Measurements from ENCODE around the gene ZNF543.

ZNF543 gene

DNA sequence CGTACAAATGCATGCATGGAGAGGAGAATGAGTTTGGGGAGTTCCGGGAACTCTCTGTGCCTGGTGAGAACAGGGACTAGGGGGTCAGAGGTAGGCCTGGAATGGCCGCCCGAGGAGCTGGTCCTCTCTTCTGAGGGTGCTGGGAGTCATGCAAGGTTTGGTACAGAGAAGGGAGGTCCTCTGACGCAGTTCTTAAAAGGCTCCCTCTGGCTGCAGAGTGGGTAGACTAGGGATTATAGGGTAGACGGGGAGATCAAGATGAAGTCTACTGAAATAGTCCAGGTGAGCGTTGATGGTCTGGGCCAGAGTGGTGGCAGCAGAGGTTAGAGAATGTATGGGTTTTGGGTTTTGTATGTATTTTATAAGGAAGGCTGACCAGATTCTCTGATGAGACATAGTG lies 31.6 kb downstream of the ZNF543 start:
- H3K9me2 ChIP-seq (replicated peaks; ENCODE audit: insufficient read depth, low read length) = no peaks in the 10 kb centered on the region
- H4K20me1 ChIP-seq (ENCODE audit: insufficient read depth, low read length) = no peaks in the 10 kb centered on the region
- H3K4me3 ChIP-seq (ENCODE audit: low read length) = peak overlapping the region; percentile 91
- no peaks in the 10 kb centered on the region for H3K9me3 ChIP-seq (replicated peaks; ENCODE audit: insufficient read depth, low read length)
- no peaks in the 10 kb centered on the region for H3K27me3 ChIP-seq (replicated peaks; ENCODE audit: insufficient read depth, low read length)
- DNase-seq = no peak
- peaks cover 5% of the 10 kb centered on the region for H3K4me1 ChIP-seq (ENCODE audit: low read length)
- peak overlapping the region; percentile 76 for H2AFZ ChIP-seq (ENCODE audit: low read length)
- H3K79me2 ChIP-seq (ENCODE audit: low read length) = peaks cover 25% of the 10 kb centered on the region
- TF ChIP-seq, protein P1, sequence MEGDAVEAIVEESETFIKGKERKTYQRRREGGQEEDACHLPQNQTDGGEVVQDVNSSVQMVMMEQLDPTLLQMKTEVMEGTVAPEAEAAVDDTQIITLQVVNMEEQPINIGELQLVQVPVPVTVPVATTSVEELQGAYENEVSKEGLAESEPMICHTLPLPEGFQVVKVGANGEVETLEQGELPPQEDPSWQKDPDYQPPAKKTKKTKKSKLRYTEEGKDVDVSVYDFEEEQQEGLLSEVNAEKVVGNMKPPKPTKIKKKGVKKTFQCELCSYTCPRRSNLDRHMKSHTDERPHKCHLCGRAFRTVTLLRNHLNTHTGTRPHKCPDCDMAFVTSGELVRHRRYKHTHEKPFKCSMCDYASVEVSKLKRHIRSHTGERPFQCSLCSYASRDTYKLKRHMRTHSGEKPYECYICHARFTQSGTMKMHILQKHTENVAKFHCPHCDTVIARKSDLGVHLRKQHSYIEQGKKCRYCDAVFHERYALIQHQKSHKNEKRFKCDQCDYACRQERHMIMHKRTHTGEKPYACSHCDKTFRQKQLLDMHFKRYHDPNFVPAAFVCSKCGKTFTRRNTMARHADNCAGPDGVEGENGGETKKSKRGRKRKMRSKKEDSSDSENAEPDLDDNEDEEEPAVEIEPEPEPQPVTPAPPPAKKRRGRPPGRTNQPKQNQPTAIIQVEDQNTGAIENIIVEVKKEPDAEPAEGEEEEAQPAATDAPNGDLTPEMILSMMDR (IDR thresholded peaks at IDR 0.05; ENCODE audit: low read length) = no peak
- TF ChIP-seq EZH2 (optimal IDR thresholded peaks at IDR 0.05; ENCODE audit: low read depth, low read length) (no peak), EZH2phosphoT487 (IDR thresholded peaks at IDR 0.05; ENCODE audit: low read length) (no peak)
- no peaks in the 10 kb centered on the region for H3F3A ChIP-seq (ENCODE audit: insufficient read depth, low read length)
- no peak overlapping the region for H3K27ac ChIP-seq (ENCODE audit: low read length)
- H3K4me2 ChIP-seq (ENCODE audit: low read depth, low read length) = peak overlapping the region; percentile 90
- peak overlapping the region; percentile 78; the same call in 1 of the 2 replicates for H3K9ac ChIP-seq (ENCODE audit: low read length)
- H3K36me3 ChIP-seq (replicated peaks; ENCODE audit: insufficient read depth, low read length) = peaks cover 16% of the 10 kb centered on the region

DNA sequence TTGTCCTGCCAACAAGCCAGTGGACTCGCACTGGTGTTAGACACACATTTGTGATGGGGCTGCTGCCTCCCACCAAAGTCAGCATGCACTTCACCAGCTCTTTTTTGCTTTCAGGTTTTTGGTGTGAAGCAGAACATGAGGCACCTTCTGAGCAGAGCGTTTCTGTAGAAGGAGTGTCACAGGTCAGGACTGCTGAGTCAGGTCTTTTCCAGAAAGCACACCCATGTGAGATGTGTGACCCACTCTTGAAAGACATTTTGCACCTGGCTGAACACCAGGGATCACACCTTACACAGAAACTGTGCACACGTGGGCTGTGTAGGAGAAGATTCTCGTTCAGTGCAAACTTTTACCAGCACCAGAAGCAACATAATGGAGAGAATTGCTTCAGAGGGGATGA lies 35.6 kb downstream of the ZNF543 start:
- Histone ChIP-seq H3K4me3 (ENCODE audit: low read length) (no peak overlapping the region), H3K36me3 (replicated peaks; ENCODE audit: insufficient read depth, low read length) (peaks cover 25% of the 10 kb centered on the region), H3K9ac (ENCODE audit: low read length) (no peak overlapping the region), H3K4me1 (ENCODE audit: low read length) (no peaks in the 10 kb centered on the region), H3K27me3 (replicated peaks; ENCODE audit: insufficient read depth, low read length) (no peaks in the 10 kb centered on the region), H2AFZ (ENCODE audit: low read length) (no peak overlapping the region), H3K79me2 (ENCODE audit: low read length) (peaks cover 25% of the 10 kb centered on the region), H3F3A (ENCODE audit: insufficient read depth, low read length) (no peaks in the 10 kb centered on the region), H3K27ac (ENCODE audit: low read length) (no peak overlapping the region), H3K9me2 (replicated peaks; ENCODE audit: insufficient read depth, low read length) (no peaks in the 10 kb centered on the region), H4K20me1 (ENCODE audit: insufficient read depth, low read length) (no peaks in the 10 kb centered on the region), H3K9me3 (replicated peaks; ENCODE audit: insufficient read depth, low read length) (no peaks in the 10 kb centered on the region), H3K4me2 (ENCODE audit: low read depth, low read length) (no peak overlapping the region)
- DNase-seq = no peak
- TF ChIP-seq EZH2phosphoT487 (IDR thresholded peaks at IDR 0.05; ENCODE audit: low read length) (no peak), EZH2 (optimal IDR thresholded peaks at IDR 0.05; ENCODE audit: low read depth, low read length) (no peak)

DNA sequence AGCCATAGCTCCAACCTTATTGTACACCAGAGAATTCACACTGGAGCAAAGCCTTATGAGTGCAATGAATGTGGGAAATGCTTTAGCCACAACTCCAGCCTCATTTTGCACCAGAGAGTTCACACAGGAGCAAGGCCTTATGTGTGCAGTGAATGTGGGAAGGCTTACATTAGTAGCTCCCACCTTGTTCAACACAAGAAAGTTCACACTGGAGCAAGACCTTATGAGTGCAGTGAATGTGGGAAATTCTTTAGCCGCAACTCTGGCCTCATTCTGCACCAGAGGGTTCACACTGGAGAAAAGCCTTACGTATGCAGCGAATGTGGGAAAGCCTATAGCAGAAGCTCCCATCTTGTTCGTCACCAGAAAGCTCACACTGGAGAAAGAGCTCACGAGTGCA lies 37.1 kb downstream of the ZNF543 start:
- no peaks in the 10 kb centered on the region for H3F3A ChIP-seq (ENCODE audit: insufficient read depth, low read length)
- no peaks in the 10 kb centered on the region for H3K9me3 ChIP-seq (replicated peaks; ENCODE audit: insufficient read depth, low read length)
- no peak for DNase-seq
- TF ChIP-seq EZH2phosphoT487 (IDR thresholded peaks at IDR 0.05; ENCODE audit: low read length) (no peak), EZH2 (optimal IDR thresholded peaks at IDR 0.05; ENCODE audit: low read depth, low read length) (no peak)
- TF ChIP-seq, protein P1 (IDR thresholded peaks at IDR 0.05; ENCODE audit: low read length) = no peak
- H3K4me2 ChIP-seq (ENCODE audit: low read depth, low read length) = no peak overlapping the region
- H3K9ac ChIP-seq (ENCODE audit: low read length) = no peak overlapping the region
- no peak overlapping the region for H3K27ac ChIP-seq (ENCODE audit: low read length)
- H3K79me2 ChIP-seq (ENCODE audit: low read length) = peaks cover 12% of the 10 kb centered on the region
- H3K36me3 ChIP-seq (replicated peaks; ENCODE audit: insufficient read depth, low read length) = peaks cover 25% of the 10 kb centered on the region
- H4K20me1 ChIP-seq (ENCODE audit: insufficient read depth, low read length) = no peaks in the 10 kb centered on the region
- H3K4me3 ChIP-seq (ENCODE audit: low read length) = no peak overlapping the region
- H2AFZ ChIP-seq (ENCODE audit: low read length) = no peak overlapping the region
- H3K27me3 ChIP-seq (replicated peaks; ENCODE audit: insufficient read depth, low read length) = no peaks in the 10 kb centered on the region
- H3K9me2 ChIP-seq (replicated peaks; ENCODE audit: insufficient read depth, low read length) = no peaks in the 10 kb centered on the region
- H3K4me1 ChIP-seq (ENCODE audit: low read length) = no peaks in the 10 kb centered on the region

DNA sequence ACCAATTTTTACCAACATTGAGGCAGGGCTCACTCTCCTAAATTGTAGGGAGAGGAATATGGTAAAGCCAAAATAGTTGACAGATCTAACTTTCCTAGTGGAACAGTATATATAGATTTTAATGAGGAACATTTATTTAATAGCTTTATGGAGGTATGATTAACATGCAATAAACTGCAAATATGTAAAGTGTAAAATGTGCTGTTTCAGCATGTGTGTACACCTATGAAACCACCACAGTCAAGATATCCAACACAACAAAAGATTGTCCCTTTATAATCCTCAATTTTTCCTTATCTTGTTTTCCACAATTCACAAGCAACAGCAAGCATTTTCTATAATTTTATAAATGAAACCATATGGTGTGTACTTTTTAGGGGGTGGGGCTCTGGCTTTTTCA lies 39.0 kb downstream of the ZNF543 start:
- Histone ChIP-seq H3K79me2 (ENCODE audit: low read length) (peaks cover 7% of the 10 kb centered on the region; the same call in 1 of the 2 replicates), H3K36me3 (replicated peaks; ENCODE audit: insufficient read depth, low read length) (peaks cover 25% of the 10 kb centered on the region), H3K4me3 (ENCODE audit: low read length) (no peak overlapping the region), H2AFZ (ENCODE audit: low read length) (no peak overlapping the region), H3K4me1 (ENCODE audit: low read length) (no peaks in the 10 kb centered on the region), H3K9ac (ENCODE audit: low read length) (no peak overlapping the region), H3K9me3 (replicated peaks; ENCODE audit: insufficient read depth, low read length) (no peaks in the 10 kb centered on the region), H3K4me2 (ENCODE audit: low read depth, low read length) (no peak overlapping the region), H3K27me3 (replicated peaks; ENCODE audit: insufficient read depth, low read length) (no peaks in the 10 kb centered on the region), H3K27ac (ENCODE audit: low read length) (no peak overlapping the region), H3K9me2 (replicated peaks; ENCODE audit: insufficient read depth, low read length) (no peaks in the 10 kb centered on the region), H4K20me1 (ENCODE audit: insufficient read depth, low read length) (no peaks in the 10 kb centered on the region), H3F3A (ENCODE audit: insufficient read depth, low read length) (peaks cover 5% of the 10 kb centered on the region; the same call in 1 of the 2 replicates)
- no peak for DNase-seq
- no peak for TF ChIP-seq EZH2 (optimal IDR thresholded peaks at IDR 0.05; ENCODE audit: low read depth, low read length)
- TF ChIP-seq, protein P1 (IDR thresholded peaks at IDR 0.05; ENCODE audit: low read length) = no peak
- no peak for TF ChIP-seq EZH2phosphoT487 (IDR thresholded peaks at IDR 0.05; ENCODE audit: low read length)

Data from MM.1S (cell line).